GM18526 (cell line): ENCODE measurements around the gene HRG.

Source experiments
- POLR2A ChIP-seq: IDR thresholded peaks from 3 replicates; pipeline ENCODE4 v1.6.1; 2011; ENCODE audit not compliant: insufficient read length; ENCODE audit errors: extremely low read depth

The HRG gene

GRCh38 chr3:186665625-186666188 lies at the start of gene HRG:
TSS of gene HRG (plus strand) at chr3:186666014. CDS start at chr3:186666032, 18 bp downstream.
- no peak for TF ChIP-seq POLR2A

- no peak for TF ChIP-seq POLR2A
These were observed 49.6 kb upstream of the HRG start for GRCh38 chr3:186616299-186616617.

GRCh38 chr3:186617036-186617946 lies 48.5 kb upstream of the HRG start:
- TF ChIP-seq POLR2A = no peak

DNA sequence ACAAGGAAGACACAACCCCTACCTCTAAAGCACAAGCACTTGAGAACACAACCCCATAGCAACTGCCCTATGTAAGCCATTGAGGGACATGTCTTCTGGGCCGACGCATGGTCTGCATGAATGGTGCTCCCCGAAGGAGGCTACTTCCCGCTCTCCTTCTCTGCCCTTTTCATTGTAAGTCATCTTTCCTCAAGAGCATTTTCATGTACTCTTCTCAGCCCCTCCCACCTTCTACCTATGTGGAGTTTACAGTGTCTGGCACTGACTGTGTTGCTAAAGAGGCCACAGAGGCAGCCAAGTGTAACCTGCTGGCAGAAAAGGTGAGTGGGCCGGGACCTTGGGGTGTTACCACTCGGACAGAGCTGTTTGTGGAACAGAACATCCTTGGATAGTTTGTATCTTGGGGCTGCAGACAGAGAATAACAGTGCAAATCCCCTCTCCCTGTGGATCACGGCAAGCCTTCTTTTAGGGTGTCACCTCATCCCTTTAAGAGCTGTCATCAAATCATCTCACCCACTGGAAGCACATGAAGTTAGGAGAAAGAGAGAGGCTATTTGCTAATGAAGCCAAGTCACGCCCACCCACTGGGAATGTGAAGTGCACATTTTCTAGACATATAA lies 47.4 kb upstream of the HRG start:
- TF ChIP-seq POLR2A = no peak

GRCh38 chr3:186619787-186620212 lies 46.0 kb upstream of the HRG start:
- no peak for TF ChIP-seq POLR2A

DNA sequence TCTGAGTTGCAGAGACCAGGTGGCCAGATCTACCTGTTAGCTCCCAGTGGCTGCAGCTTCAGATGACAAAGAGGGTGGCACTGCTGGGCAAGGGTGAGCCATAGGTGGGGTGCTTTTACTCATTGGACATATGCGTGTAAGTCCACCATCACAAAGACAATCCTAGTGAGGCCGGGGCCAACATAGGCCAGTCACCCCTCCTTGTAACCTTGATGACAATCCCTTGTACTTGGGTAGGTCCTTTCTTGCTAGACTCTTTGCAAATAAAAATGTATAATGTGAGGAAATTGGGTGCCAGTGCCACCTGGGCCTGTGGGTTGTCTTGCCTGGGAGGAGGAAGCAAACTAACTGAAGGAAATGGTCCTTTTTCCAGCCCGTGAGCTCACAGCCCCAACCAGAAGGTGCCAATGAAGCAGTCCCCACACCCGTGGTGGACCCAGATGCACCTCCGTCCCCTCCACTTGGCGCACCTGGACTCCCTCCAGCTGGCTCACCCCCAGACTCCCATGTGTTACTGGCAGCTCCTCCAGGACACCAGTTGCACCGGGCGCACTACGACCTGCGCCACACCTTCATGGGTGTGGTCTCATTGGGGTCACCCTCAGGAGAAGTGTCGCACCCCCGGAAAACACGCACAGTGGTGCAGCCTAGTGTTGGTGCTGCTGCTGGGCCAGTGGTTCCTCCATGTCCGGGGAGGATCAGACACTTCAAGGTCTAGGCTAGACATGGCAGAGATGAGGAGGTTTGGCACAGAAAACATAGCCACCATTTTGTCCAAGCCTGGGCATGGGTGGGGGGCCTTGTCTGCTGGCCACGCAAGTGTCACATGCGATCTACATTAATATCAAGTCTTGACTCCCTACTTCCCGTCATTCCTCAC lies 45.4 kb upstream of the HRG start:
- no peak for TF ChIP-seq POLR2A

DNA sequence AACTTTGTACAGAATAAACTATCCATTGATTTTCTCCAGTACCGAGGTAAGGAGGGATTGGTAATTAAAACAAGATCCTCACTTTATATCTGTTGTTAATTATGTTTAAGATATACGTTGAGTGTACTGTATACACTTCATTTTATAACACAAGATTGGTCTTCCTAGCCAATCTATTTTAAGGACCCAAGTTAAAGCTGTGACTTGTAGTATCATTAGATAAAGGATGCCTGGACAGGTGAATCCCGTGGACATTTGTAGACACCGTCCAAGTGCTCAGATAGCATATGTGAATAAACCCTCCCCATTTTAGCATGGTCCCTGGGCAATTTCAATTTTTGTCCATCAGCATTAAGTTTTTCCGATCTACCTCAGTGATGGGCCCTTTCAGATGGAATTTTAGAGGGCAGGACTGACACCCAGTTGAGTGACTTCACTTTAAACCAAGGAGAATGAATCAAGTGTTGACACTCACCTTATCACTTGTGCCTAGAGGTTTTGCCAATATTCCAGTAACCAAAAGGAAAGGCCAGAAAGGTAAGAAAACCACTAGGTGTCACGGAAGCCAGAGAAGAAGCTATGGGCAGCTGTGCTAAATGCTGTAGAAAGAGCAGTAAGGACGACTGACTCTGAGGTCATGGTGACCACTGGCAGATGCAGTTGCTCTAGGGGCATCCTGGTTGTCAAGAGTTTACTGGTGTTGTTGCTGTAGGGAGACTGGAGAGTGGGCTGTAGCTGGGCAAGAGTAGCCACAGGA lies 43.7 kb upstream of the HRG start:
- no peak for TF ChIP-seq POLR2A

DNA sequence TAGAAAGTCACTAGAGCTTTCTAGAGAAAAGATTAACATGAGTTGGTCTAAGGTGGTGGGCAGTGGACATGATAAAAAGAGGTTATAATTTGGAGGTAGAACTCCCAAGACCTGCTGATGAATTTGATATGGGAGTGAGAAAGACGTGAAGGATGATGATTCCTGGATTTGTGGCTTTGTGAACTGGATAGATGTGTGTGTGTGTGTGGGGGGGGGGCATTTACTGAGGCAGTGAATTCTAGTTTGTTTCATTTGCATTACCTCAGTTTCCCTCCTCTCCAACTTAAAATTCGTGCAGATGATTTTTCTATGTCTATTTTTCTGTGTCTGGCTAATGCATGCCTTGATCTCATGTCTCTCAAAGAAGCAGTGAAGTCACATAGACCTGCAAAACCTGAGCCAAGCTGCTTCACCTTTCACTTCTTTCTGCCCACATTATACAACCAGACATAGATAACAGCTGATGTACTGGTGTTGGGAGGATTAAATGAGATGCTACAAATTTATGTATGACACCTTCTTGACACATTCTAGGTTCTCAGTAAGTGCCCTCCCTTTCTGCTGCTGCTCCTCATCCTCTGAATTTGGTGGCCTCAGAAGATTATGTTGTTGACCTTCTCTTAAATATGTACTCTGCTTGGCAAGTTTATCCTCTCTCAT lies 43.0 kb upstream of the HRG start:
- TF ChIP-seq POLR2A = no peak

DNA sequence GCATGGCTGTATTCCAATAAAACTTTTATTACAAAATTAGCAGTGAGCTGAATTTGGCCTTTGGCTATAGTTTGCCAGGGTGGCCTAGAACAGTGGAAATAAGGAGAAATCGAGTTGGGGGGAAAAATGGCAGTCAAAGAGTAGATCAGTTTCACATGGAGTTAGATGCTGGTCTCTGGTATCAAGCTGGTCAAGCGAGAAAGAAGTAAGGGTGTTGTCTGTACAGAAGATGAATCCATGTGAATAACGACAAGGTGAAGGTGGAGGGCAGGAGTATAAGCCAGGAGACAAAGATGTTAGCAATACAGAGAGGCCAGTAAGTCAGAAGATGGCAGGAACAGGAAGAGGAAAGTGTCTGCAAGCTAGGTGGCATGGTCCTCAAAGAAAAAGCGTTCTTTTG lies 41.2 kb upstream of the HRG start:
- no peak for TF ChIP-seq POLR2A

- TF ChIP-seq POLR2A = no peak
These were observed 40.2 kb upstream of the HRG start for GRCh38 chr3:186625600-186626042.

DNA sequence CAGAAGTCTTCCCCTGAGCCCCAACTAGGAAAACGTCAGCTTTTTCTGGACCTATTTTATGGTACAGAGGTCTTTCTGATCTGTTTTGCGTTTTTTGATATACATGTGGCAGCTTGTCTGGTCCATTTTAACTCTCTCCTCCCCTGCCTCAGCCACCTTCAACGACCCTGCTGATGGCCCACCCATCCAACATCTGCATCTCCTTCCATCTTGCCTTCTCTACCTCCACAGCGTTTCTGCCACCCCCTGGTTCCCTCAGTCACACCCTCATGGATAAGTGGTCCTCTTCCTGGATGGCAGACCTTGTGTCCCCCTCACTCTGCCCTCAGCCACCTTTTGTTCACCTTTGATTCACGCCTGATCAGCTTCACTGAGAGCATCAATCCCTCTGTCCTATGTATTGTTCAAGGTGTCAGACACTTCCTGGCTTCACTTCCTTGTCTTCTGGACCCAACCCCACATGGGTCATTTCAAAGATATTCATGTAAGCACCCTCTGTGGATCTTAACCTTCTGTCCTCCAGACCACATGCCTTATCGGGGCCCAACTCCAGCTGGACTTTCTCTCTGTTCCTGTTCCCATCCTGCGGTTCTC lies 39.5 kb upstream of the HRG start:
- TF ChIP-seq POLR2A = no peak

DNA sequence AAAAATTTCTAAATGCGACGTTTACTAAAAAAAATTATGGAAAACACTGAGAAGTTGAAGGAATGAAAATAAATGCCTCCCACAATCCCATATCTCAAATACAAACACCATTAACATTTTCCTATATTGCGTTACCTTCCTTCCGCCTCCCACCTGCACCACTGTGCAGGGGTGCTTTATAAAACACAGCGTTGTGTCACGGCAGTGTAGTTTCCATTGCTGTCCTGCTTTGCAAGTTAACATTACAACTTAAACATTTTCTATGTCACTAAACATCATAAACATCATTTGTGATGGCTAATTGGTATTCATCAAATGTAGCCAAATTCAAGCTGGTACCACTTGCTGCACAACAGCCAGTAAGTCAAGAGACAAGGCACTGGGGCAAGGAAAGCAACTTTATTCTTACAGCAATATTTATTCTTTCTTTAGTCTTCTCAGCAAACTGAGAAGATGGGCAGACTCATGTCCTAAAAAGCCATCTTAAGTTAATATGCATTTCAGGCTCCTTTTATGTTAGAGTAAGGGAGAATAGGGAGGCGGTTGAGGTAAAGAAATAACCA lies 37.9 kb upstream of the HRG start:
- no peak for TF ChIP-seq POLR2A

DNA sequence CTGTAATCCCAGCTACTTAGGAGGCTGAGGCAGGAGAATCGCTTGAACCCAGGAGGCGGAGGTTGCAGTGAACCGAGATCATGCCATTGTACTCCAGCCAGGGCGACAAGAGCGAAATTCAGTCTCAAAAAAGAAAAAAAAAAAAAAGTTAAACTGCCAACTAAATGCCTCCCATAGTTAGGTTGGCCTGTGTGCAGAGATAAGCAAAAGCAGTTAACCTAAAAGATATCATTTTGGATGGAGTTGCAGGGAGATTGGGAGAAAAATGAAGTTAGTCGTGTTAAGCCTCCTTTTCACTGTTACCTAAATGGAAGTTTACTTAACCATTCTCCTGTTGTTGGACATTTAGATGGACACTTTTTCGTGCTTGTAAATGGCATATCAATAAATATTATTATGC lies 37.1 kb upstream of the HRG start:
- no peak for TF ChIP-seq POLR2A
